GM23338 (cell line): ENCODE measurements around the gene AQP6. TPM values are rescaled to one million over a fixed set of nuclear protein-coding genes. Genes with fewer than 3 reads are reported as not detected.

Experiments used
- ATAC-seq: fragments of 200-7000 bp; cut with Tn5 transposase; 3 replicates; pipeline ENCODE4 v1.9.1; 2020
- DNase-seq: peaks from one replicate; pipeline ENCODE4 v3.0.0-alpha.2; 2015; ENCODE audit warnings: low spot score
- H2AFZ ChIP-seq: fragments of 200-600 bp; sonication (generic); 2 replicates; pipeline ENCODE4 v1.8.0; 2016; ENCODE audit warnings: antibody characterized with exemption, mild to moderate bottlenecking, moderate library complexity
- H3F3A ChIP-seq: fragments of 200-600 bp; sonication (generic); replicated peaks from 2 replicates; pipeline ENCODE4 v1.8.0; 2017; ENCODE audit warnings: antibody characterized with exemption, mixed run types, low read depth
- H3K27ac ChIP-seq: fragments of 200-600 bp; sonication (generic); 2 replicates; pipeline ENCODE4 v1.6.1; 2016; ENCODE audit warnings: low read depth
- H3K27me3 ChIP-seq: fragments of 200-600 bp; sonication (generic); 2 replicates; pipeline ENCODE4 v1.8.0; 2016; ENCODE audit warnings: mild to moderate bottlenecking, mixed run types, moderate library complexity; ENCODE audit not compliant: insufficient read depth
- H3K36me3 ChIP-seq: fragments of 200-600 bp; sonication (generic); 2 replicates; pipeline ENCODE4 v1.8.0; 2016; ENCODE audit warnings: mild to moderate bottlenecking; ENCODE audit not compliant: insufficient read depth
- H3K4me1 ChIP-seq: fragments of 200-600 bp; sonication (generic); 2 replicates; pipeline ENCODE4 v1.8.0; 2016; ENCODE audit warnings: mild to moderate bottlenecking, moderate library complexity; ENCODE audit not compliant: insufficient read depth
- H3K4me2 ChIP-seq: fragments of 200-600 bp; sonication (generic); 2 replicates; pipeline ENCODE4 v1.7.1; 2017; ENCODE audit warnings: mixed run types
- H3K4me3 ChIP-seq: fragments of 200-600 bp; sonication (generic); 2 replicates; pipeline ENCODE4 v1.6.1; 2016; ENCODE audit warnings: mixed run types
- H3K79me2 ChIP-seq: fragments of 200-600 bp; sonication (generic); replicated peaks from 2 replicates; pipeline ENCODE4 v1.8.0; 2017; ENCODE audit warnings: mild to moderate bottlenecking; ENCODE audit not compliant: insufficient read depth
- H3K9me2 ChIP-seq: fragments of 200-600 bp; sonication (generic); 2 replicates; pipeline ENCODE4 v1.8.0; 2017; ENCODE audit not compliant: insufficient read depth
- H4K20me1 ChIP-seq: fragments of 200-600 bp; sonication (generic); replicated peaks from 2 replicates; pipeline ENCODE4 v1.8.0; 2017; ENCODE audit warnings: mild to moderate bottlenecking; ENCODE audit not compliant: insufficient read depth
- H3K27ac Mint-ChIP-seq: 2 replicates; pipeline ENCODE4 v1.8.0; 2020; ENCODE audit warnings: inconsistent platforms, mild to moderate bottlenecking, moderate library complexity, mixed read lengths
- H3K27me3 Mint-ChIP-seq: 3 replicates; pipeline ENCODE4 v1.8.0; 2022; ENCODE audit warnings: low read depth, mild to moderate bottlenecking, moderate library complexity, mixed read lengths, inconsistent platforms; ENCODE audit not compliant: insufficient read depth, poor library complexity
- H3K36me3 Mint-ChIP-seq: 3 replicates; pipeline ENCODE4 v1.8.0; 2021; ENCODE audit warnings: low read depth, mild to moderate bottlenecking, inconsistent platforms, moderate library complexity, mixed read lengths
- H3K4me1 Mint-ChIP-seq: 3 replicates; pipeline ENCODE4 v1.8.0; 2020; ENCODE audit warnings: mild to moderate bottlenecking, inconsistent platforms, mixed read lengths
- H3K4me3 Mint-ChIP-seq: 3 replicates; pipeline ENCODE4 v1.8.0; 2021; ENCODE audit warnings: moderate library complexity, mild to moderate bottlenecking, inconsistent platforms, mixed read lengths
- H3K9me3 Mint-ChIP-seq: 3 replicates; pipeline ENCODE4 v1.8.0; 2020; ENCODE audit warnings: moderate library complexity, mild to moderate bottlenecking, inconsistent platforms, mixed read lengths
- CREB1 ChIP-seq: fragments of 250-450 bp; sonication (Bioruptor Pico); IDR thresholded peaks from 2 replicates; pipeline ENCODE4 v1.5.0; 2020; ENCODE audit warnings: low read depth, mild to moderate bottlenecking, moderate library complexity
- EZH2 ChIP-seq: fragments of 200-600 bp; sonication (generic); IDR thresholded peaks from one replicate; pipeline ENCODE4 v1.8.0; 2017; ENCODE audit warnings: antibody characterized with exemption, mild to moderate bottlenecking, low read depth; ENCODE audit not compliant: unreplicated experiment
- EZH2phosphoT487 ChIP-seq: fragments of 200-600 bp; sonication (generic); IDR thresholded peaks from one replicate; pipeline ENCODE4 v1.8.1; 2018; ENCODE audit warnings: antibody characterized with exemption; ENCODE audit not compliant: unreplicated experiment
- JUNB ChIP-seq: IDR thresholded peaks from one replicate; pipeline ENCODE4 v1.6.1; 2016; ENCODE audit warnings: antibody characterized with exemption; ENCODE audit not compliant: unreplicated experiment
- NANOG ChIP-seq: IDR thresholded peaks from 2 replicates; pipeline ENCODE4 v1.6.1; 2016; ENCODE audit warnings: antibody characterized with exemption, borderline replicate concordance
- POLR2AphosphoS5 ChIP-seq: IDR thresholded peaks from 2 replicates; pipeline ENCODE4 v1.6.1; 2016; ENCODE audit warnings: antibody characterized with exemption, low read depth
- REST ChIP-seq: IDR thresholded peaks from one replicate; pipeline ENCODE4 v1.6.1; 2018; ENCODE audit warnings: antibody characterized with exemption; ENCODE audit not compliant: unreplicated experiment
- STAT1 ChIP-seq: IDR thresholded peaks from one replicate; pipeline ENCODE4 v1.6.1; 2016; ENCODE audit warnings: antibody characterized with exemption; ENCODE audit not compliant: unreplicated experiment
- ZNF114 ChIP-seq: fragments of 250-450 bp; sonication (Bioruptor Pico); IDR thresholded peaks from 2 replicates; pipeline ENCODE4 v1.5.0; 2020; ENCODE audit warnings: mild to moderate bottlenecking, moderate library complexity
- ZNF331 ChIP-seq: fragments of 250-450 bp; sonication (Bioruptor Pico); IDR thresholded peaks from 2 replicates; pipeline ENCODE4 v1.5.0; 2020; ENCODE audit warnings: low read depth, mild to moderate bottlenecking, moderate library complexity
- polyA plus RNA-seq: library from polyadenylated mRNA; unstranded; fragments of >200 nt; fragmentation: Nextera tagmentation; extraction: Ambion mirVana; gene quantifications from 2 replicates; pipeline ENCODE4 v1.2.1, GENCODE V29; 2016
- total RNA-seq: library from RNA; depleted of rRNA; stranded (reverse); fragments of >200 nt; shearing (Covaris generic); gene quantifications from 2 replicates; pipeline ENCODE4 v1.2.3, GENCODE V29; 2014
- TF ChIP-seq, protein P1 (sequence below), 2 experiments: fragments of 200-600 bp in 1 of 2; sonication (generic) in 1 of 2; conservative IDR thresholded peaks; 2 replicates each; pipeline versions ENCODE4 v1.5.1 to v1.6.1; 2016 to 2017; ENCODE audit warnings: antibody characterized with exemption in 2 of 2, low read depth in 2 of 2, mild to moderate bottlenecking in 2 of 2, moderate library complexity in 1 of 2
- TF ChIP-seq, protein P2 (sequence below): IDR thresholded peaks from 2 replicates; pipeline ENCODE4 v1.6.1; 2016; ENCODE audit warnings: antibody characterized with exemption
- TF ChIP-seq, protein P3 (sequence below): fragments of 250-450 bp; sonication (Bioruptor Pico); IDR thresholded peaks from 2 replicates; pipeline ENCODE4 v1.5.0; 2020; ENCODE audit warnings: mild to moderate bottlenecking, moderate library complexity

Gene AQP6
- total and polyA plus RNA-seq, 2 experiments from 2014 or later, result 0.08 TPM; not detected in 1

DNA sequence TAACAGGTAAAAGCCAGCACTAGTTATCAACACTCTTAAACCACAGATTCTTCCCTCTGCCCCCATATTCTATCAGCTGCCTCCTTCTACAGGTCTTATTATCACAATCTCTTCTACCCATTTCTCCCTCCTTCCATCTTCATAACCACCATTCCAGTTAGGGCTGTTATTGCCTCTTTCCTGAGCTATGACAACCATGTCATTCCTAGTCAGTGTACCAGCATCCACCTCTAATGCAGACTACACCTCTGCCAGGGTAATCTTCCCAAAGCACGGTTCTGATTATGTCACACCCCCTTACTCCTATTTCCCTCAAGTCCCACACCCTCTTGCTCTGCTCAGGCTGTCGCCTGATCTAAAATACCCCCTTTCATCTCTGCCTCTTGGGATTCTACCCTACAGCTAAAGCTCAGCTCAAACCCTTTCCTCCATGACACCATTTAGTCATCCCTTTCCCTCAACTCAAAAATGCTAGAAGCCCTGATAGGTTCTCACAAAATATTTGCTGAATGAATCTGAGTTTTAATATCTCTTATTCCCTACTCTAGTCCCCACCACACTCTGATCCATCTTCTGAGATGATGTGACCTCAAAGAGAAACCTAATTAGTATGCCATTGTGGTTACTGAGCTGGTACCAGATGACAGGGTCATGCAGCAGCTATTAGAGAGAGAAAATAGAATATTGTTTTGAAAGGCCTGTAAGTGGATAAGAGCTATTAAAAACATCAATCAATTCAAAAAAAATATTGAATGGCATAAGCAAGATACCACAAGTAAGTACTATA is 40.8 kb downstream of the AQP6 start:
- H3F3A ChIP-seq, result no peaks in the 10 kb centered on the region
- H3K4me2 ChIP-seq, result no peak overlapping the region
- H3K27me3 ChIP-seq, result no peaks in the 10 kb centered on the region
- H3K27ac ChIP-seq, result no peak overlapping the region
- DNase-seq, result no peak
- H3K36me3 ChIP-seq, result peaks cover 10% of the 10 kb centered on the region; the same call in 1 of the 2 replicates
- no peak overlapping the region for H3K27ac Mint-ChIP-seq
- no peaks in the 10 kb centered on the region; the same call in 1 of the 2 replicates for H4K20me1 ChIP-seq
- H3K4me3 Mint-ChIP-seq, result no peak overlapping the region
- H3K4me3 ChIP-seq, result no peak overlapping the region
- H3K36me3 Mint-ChIP-seq, result peaks cover 30% of the 10 kb centered on the region
- H2AFZ ChIP-seq, result no peak overlapping the region
- ATAC-seq, result no peak
- TF ChIP-seq REST (no peak), NANOG (no peak), JUNB (no peak), ZNF331 (CRISPR knock-in tag) (no peak), EZH2 (no peak), EZH2phosphoT487 (no peak), ZNF114 (CRISPR knock-in tag) (no peak), POLR2AphosphoS5 (no peak), CREB1 (no peak), STAT1 (no peak)
- TF ChIP-seq, protein P1, sequence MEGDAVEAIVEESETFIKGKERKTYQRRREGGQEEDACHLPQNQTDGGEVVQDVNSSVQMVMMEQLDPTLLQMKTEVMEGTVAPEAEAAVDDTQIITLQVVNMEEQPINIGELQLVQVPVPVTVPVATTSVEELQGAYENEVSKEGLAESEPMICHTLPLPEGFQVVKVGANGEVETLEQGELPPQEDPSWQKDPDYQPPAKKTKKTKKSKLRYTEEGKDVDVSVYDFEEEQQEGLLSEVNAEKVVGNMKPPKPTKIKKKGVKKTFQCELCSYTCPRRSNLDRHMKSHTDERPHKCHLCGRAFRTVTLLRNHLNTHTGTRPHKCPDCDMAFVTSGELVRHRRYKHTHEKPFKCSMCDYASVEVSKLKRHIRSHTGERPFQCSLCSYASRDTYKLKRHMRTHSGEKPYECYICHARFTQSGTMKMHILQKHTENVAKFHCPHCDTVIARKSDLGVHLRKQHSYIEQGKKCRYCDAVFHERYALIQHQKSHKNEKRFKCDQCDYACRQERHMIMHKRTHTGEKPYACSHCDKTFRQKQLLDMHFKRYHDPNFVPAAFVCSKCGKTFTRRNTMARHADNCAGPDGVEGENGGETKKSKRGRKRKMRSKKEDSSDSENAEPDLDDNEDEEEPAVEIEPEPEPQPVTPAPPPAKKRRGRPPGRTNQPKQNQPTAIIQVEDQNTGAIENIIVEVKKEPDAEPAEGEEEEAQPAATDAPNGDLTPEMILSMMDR (conservative IDR thresholded peaks at IDR 0.05; ENCODE audit: low read depth in 2 of 2), result no peak
- TF ChIP-seq, protein P2, sequence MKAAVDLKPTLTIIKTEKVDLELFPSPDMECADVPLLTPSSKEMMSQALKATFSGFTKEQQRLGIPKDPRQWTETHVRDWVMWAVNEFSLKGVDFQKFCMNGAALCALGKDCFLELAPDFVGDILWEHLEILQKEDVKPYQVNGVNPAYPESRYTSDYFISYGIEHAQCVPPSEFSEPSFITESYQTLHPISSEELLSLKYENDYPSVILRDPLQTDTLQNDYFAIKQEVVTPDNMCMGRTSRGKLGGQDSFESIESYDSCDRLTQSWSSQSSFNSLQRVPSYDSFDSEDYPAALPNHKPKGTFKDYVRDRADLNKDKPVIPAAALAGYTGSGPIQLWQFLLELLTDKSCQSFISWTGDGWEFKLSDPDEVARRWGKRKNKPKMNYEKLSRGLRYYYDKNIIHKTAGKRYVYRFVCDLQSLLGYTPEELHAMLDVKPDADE, result no peak
- TF ChIP-seq, protein P3, sequence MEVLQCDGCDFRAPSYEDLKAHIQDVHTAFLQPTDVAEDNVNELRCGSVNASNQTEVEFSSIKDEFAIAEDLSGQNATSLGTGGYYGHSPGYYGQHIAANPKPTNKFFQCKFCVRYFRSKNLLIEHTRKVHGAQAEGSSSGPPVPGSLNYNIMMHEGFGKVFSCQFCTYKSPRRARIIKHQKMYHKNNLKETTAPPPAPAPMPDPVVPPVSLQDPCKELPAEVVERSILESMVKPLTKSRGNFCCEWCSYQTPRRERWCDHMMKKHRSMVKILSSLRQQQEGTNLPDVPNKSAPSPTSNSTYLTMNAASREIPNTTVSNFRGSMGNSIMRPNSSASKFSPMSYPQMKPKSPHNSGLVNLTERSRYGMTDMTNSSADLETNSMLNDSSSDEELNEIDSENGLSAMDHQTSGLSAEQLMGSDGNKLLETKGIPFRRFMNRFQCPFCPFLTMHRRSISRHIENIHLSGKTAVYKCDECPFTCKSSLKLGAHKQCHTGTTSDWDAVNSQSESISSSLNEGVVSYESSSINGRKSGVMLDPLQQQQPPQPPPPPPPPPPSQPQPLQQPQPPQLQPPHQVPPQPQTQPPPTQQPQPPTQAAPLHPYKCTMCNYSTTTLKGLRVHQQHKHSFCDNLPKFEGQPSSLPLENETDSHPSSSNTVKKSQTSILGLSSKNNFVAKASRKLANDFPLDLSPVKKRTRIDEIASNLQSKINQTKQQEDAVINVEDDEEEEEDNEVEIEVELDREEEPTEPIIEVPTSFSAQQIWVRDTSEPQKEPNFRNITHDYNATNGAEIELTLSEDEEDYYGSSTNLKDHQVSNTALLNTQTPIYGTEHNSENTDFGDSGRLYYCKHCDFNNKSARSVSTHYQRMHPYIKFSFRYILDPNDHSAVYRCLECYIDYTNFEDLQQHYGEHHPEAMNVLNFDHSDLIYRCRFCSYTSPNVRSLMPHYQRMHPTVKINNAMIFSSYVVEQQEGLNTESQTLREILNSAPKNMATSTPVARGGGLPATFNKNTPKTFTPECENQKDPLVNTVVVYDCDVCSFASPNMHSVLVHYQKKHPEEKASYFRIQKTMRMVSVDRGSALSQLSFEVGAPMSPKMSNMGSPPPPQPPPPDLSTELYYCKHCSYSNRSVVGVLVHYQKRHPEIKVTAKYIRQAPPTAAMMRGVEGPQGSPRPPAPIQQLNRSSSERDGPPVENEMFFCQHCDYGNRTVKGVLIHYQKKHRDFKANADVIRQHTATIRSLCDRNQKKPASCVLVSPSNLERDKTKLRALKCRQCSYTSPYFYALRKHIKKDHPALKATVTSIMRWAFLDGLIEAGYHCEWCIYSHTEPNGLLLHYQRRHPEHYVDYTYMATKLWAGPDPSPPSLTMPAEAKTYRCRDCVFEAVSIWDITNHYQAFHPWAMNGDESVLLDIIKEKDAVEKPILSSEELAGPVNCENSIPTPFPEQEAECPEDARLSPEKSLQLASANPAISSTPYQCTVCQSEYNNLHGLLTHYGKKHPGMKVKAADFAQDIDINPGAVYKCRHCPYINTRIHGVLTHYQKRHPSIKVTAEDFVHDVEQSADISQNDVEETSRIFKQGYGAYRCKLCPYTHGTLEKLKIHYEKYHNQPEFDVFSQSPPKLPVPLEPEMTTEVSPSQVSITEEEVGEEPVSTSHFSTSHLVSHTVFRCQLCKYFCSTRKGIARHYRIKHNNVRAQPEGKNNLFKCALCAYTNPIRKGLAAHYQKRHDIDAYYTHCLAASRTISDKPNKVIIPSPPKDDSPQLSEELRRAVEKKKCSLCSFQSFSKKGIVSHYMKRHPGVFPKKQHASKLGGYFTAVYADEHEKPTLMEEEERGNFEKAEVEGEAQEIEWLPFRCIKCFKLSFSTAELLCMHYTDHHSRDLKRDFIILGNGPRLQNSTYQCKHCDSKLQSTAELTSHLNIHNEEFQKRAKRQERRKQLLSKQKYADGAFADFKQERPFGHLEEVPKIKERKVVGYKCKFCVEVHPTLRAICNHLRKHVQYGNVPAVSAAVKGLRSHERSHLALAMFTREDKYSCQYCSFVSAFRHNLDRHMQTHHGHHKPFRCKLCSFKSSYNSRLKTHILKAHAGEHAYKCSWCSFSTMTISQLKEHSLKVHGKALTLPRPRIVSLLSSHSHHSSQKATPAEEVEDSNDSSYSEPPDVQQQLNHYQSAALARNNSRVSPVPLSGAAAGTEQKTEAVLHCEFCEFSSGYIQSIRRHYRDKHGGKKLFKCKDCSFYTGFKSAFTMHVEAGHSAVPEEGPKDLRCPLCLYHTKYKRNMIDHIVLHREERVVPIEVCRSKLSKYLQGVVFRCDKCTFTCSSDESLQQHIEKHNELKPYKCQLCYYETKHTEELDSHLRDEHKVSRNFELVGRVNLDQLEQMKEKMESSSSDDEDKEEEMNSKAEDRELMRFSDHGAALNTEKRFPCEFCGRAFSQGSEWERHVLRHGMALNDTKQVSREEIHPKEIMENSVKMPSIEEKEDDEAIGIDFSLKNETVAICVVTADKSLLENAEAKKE (CRISPR knock-in tag), result no peak
- peaks cover 5% of the 10 kb centered on the region; the same call in 2 of the 3 replicates for H3K4me1 Mint-ChIP-seq
- H3K9me2 ChIP-seq, result no peaks in the 10 kb centered on the region
- peaks cover 5% of the 10 kb centered on the region for H3K27me3 Mint-ChIP-seq
- H3K9me3 Mint-ChIP-seq, result no peaks in the 10 kb centered on the region
- H3K4me1 ChIP-seq, result peaks cover 2% of the 10 kb centered on the region; the same call in 1 of the 2 replicates
- peaks cover 32% of the 10 kb centered on the region for H3K79me2 ChIP-seq
